ENCODE data around the gene FARS2. TPM values are rescaled to one million over a fixed set of nuclear protein-coding genes. Genes with fewer than 3 reads are reported as not detected.

Gene FARS2
- polyA plus RNA-seq, 1 donor (not counting 4 experiments of a cell fraction or from before 2014, with no cell fraction given), result 21.3 TPM

- TF ChIP-seq CTCF (optimal IDR thresholded peaks at IDR 0.05 in 1 of 3, IDR thresholded peaks at IDR 0.05 in 1 of 3, conservative IDR thresholded peaks at IDR 0.05 in 1 of 3; ENCODE audit: extremely low read depth in 1 of 3, insufficient read depth in 2 of 3, low read length in 3 of 3) (no peak), EZH2 (IDR thresholded peaks at IDR 0.05; ENCODE audit: low read length) (no peak)
- no peaks in the 10 kb centered on the region for H3K36me3 ChIP-seq (ENCODE audit: control insufficient read depth in 2 of 2, extremely low read depth in 1 of 2, insufficient read depth in 2 of 2, low read length in 2 of 2)
- H3K4me1 ChIP-seq (ENCODE audit: control insufficient read depth, extremely low read depth, insufficient read depth, low read length), result no peaks in the 10 kb centered on the region
- H3K9me3 ChIP-seq (ENCODE audit: control insufficient read depth, low read depth, low read length), result no peaks in the 10 kb centered on the region
- H3K27ac ChIP-seq (ENCODE audit: control insufficient read depth, insufficient read depth, low read length), result no peak overlapping the region
- H3K4me2 ChIP-seq (ENCODE audit: control insufficient read depth, extremely low read depth, insufficient read depth, low read depth, low read length), result no peak overlapping the region
- FAIRE-seq (no peak), DNase-seq (ENCODE audit: low read depth, low spot score) (no peak)
- H4K20me1 ChIP-seq (ENCODE audit: control insufficient read depth, extremely low read depth, insufficient read depth, low read length), result no peaks in the 10 kb centered on the region
- H3K4me3 ChIP-seq (ENCODE audit: control insufficient read depth in 2 of 3, extremely low read depth in 1 of 3, insufficient read depth in 2 of 3, low read depth in 1 of 3, low read length in 3 of 3), result no peak overlapping the region
- no peaks in the 10 kb centered on the region for H3K79me2 ChIP-seq (ENCODE audit: control insufficient read depth, insufficient read depth, low read length)
- H3K27me3 ChIP-seq (ENCODE audit: control insufficient read depth, extremely low read depth, insufficient read depth, low read length), result no peaks in the 10 kb centered on the region
- dilution Hi-C loops (cut with MboI; ENCODE audit: extremely low pct_ligation_motif_present, low sequenced_read_pairs), result no loop called here
- no peak overlapping the region for H2AFZ ChIP-seq (ENCODE audit: control insufficient read depth, low read length)
- H3K9ac ChIP-seq (ENCODE audit: control insufficient read depth, extremely low read depth, insufficient read depth, low read length), result no peak overlapping the region
- no peaks in the 10 kb centered on the region for H3K9me1 ChIP-seq (ENCODE audit: control insufficient read depth, extremely low read depth, insufficient read depth, low read length)
These were observed 249.2 kb downstream of the FARS2 start for GRCh38 chr6:5510331-5511133.

GRCh38 chr6:5511954-5512353 lies 250.6 kb downstream of the FARS2 start:
- Histone ChIP-seq H3K27ac (ENCODE audit: control insufficient read depth, insufficient read depth, low read length) (no peak overlapping the region), H3K27me3 (ENCODE audit: control insufficient read depth, extremely low read depth, insufficient read depth, low read length) (no peaks in the 10 kb centered on the region), H2AFZ (ENCODE audit: control insufficient read depth, low read length) (no peak overlapping the region), H3K4me3 (ENCODE audit: control insufficient read depth in 2 of 3, extremely low read depth in 1 of 3, insufficient read depth in 2 of 3, low read depth in 1 of 3, low read length in 3 of 3) (no peak overlapping the region), H3K36me3 (ENCODE audit: control insufficient read depth in 2 of 2, extremely low read depth in 1 of 2, insufficient read depth in 2 of 2, low read length in 2 of 2) (no peaks in the 10 kb centered on the region), H3K4me1 (ENCODE audit: control insufficient read depth, extremely low read depth, insufficient read depth, low read length) (no peaks in the 10 kb centered on the region), H3K4me2 (ENCODE audit: control insufficient read depth, extremely low read depth, insufficient read depth, low read depth, low read length) (no peak overlapping the region), H4K20me1 (ENCODE audit: control insufficient read depth, extremely low read depth, insufficient read depth, low read length) (no peaks in the 10 kb centered on the region), H3K79me2 (ENCODE audit: control insufficient read depth, insufficient read depth, low read length) (no peaks in the 10 kb centered on the region), H3K9me1 (ENCODE audit: control insufficient read depth, extremely low read depth, insufficient read depth, low read length) (no peaks in the 10 kb centered on the region), H3K9me3 (ENCODE audit: control insufficient read depth, low read depth, low read length) (no peaks in the 10 kb centered on the region), H3K9ac (ENCODE audit: control insufficient read depth, extremely low read depth, insufficient read depth, low read length) (no peak overlapping the region)
- TF ChIP-seq CTCF (optimal IDR thresholded peaks at IDR 0.05 in 1 of 3, IDR thresholded peaks at IDR 0.05 in 1 of 3, conservative IDR thresholded peaks at IDR 0.05 in 1 of 3; ENCODE audit: extremely low read depth in 1 of 3, insufficient read depth in 2 of 3, low read length in 3 of 3) (no peak), EZH2 (IDR thresholded peaks at IDR 0.05; ENCODE audit: low read length) (no peak)
- dilution Hi-C loops (cut with MboI; ENCODE audit: extremely low pct_ligation_motif_present, low sequenced_read_pairs), result no loop called here
- FAIRE-seq (no peak), DNase-seq (ENCODE audit: low read depth, low spot score) (no peak)
